GM12878 (cell line): ENCODE measurements around the gene SARM1. TPM values are rescaled to one million over a fixed set of nuclear protein-coding genes. Genes with fewer than 3 reads are reported as not detected.

Experiments
- CUX1 ChIP-seq: IDR thresholded peaks from 2 replicates; pipeline ENCODE4 v1.6.1; 2012; ENCODE audit warnings: improper control_type of control experiment, low read depth, low read length; ENCODE audit not compliant: insufficient replicate concordance
- HDGF ChIP-seq: fragments of 450-650 bp; IDR thresholded peaks from 2 replicates; pipeline ENCODE4 v1.6.1; 2016; ENCODE audit warnings: antibody characterized with exemption
- KLF5 ChIP-seq: fragments of 450-650 bp; IDR thresholded peaks from 2 replicates; pipeline ENCODE4 v1.6.1; 2014; ENCODE audit warnings: mild to moderate bottlenecking; ENCODE audit not compliant: partially characterized antibody
- MEF2B ChIP-seq: fragments of 450-650 bp; IDR thresholded peaks from 2 replicates; pipeline ENCODE4 v1.6.1; 2018; ENCODE audit warnings: mild to moderate bottlenecking, moderate library complexity; ENCODE audit not compliant: partially characterized antibody, poor library complexity, severe bottlenecking
- RAD51 ChIP-seq: fragments of 450-650 bp; IDR thresholded peaks from 2 replicates; pipeline ENCODE4 v1.6.1; 2016; ENCODE audit warnings: moderate library complexity, mild to moderate bottlenecking, inconsistent platforms
- RELB ChIP-seq: fragments of 450-650 bp; IDR thresholded peaks from 2 replicates; pipeline ENCODE4 v1.6.1; 2017; ENCODE audit warnings: low read depth, mild to moderate bottlenecking, moderate library complexity
- SP1 ChIP-seq: IDR thresholded peaks from one replicate; pipeline ENCODE4 v1.6.1; 2011; ENCODE audit warnings: low read depth, low read length
- USF2 ChIP-seq: IDR thresholded peaks from 2 replicates; pipeline ENCODE4 v1.6.1; 2011; ENCODE audit warnings: low read depth, low read length, improper control_type of control experiment, borderline replicate concordance
- polyA plus RNA-seq, 11 experiments: library from polyadenylated mRNA; depleted of rRNA in 4 of 11; unstranded in 6 of 11; stranded (reverse) in 5 of 11; fragments of >200 nt; fragmentation: Nextera tagmentation in 4 of 11; fragmentation: Illumina TruSeq in 1 of 11; extraction: Ambion mirVana in 4 of 11; extraction: Trizol in 1 of 11; gene quantifications; 1 replicate in 1 of 11; 2 replicates in 10 of 11; pipeline versions ENCODE4 v1.2.1 to v1.2.3, GENCODE V29; 2011 to 2016; ENCODE audit warnings: inconsistent platforms in 2 of 11, missing spikeins in 2 of 11, low read depth in 1 of 11
- total RNA-seq, 4 experiments: library from RNA; depleted of rRNA in 3 of 4; stranded (reverse); fragments of >200 nt in 3 of 4; fragmentation: Illumina TruSeq in 1 of 4; extraction: Trizol in 1 of 4; gene quantifications; 2 replicates each; pipeline versions ENCODE4 v1.2.1 to v1.2.3, GENCODE V29; 2013 to 2021

The SARM1 gene
- total and polyA plus RNA-seq, 10 of the 15 experiments (the other 5 are each of a cell fraction or from before 2014, with no cell fraction given) = 0.56 to 25.3 (median 11.9) TPM

- no peak for TF ChIP-seq CUX1
- TF ChIP-seq MEF2B = no peak
- TF ChIP-seq HDGF = no peak
- no peak for TF ChIP-seq USF2
- TF ChIP-seq RELB = no peak
- no peak for TF ChIP-seq RAD51
- no peak for TF ChIP-seq SP1
- no peak for TF ChIP-seq KLF5
Observed at GRCh38 chr17:28340374-28340773, 31.1 kb upstream of the SARM1 start (continued).
